ENCODE results near the gene RNF186.
"Not testable (repeated sequence)": the region's sequence is repeated elsewhere in the genome, so short reads cannot be mapped to it uniquely, and the experiment has no call there.

The RNF186 gene

DNA sequence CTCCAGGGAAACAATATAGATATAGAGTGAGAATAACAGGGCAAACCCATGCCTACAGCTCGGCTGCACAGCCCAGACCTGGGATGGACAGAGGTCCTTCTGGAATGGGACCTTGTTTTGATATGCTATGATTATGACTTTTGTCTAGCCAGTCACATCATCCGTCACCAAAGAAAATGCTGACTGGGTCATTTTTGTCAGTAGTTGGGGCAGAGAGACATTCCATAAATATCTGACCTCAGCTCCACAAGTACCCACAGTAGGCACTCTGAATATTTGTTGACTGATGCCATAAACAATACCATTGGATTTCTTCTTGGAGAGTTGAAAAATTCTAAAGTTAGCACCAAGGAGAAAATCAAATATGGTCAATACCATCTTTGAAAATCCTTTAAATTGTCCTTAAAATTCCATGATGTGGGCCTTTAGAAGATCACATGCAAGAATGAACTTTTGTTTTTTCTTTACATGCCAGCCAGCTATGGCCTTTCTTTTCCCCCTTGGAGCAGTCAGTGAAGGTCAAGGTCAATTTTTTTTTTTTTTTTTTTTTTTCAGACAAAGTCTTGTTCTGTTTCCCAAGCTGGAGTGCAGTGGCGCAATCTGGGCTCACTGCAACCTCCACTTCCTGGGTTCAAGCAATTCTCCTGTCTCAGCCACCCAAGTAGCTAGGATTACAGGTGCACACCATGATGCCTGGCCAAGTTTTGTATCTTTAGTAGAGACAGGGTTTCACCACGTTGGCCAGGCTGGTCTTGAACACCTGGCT, 22.7 kb downstream of the RNF186 start:
- no peak for DNase-seq

DNA sequence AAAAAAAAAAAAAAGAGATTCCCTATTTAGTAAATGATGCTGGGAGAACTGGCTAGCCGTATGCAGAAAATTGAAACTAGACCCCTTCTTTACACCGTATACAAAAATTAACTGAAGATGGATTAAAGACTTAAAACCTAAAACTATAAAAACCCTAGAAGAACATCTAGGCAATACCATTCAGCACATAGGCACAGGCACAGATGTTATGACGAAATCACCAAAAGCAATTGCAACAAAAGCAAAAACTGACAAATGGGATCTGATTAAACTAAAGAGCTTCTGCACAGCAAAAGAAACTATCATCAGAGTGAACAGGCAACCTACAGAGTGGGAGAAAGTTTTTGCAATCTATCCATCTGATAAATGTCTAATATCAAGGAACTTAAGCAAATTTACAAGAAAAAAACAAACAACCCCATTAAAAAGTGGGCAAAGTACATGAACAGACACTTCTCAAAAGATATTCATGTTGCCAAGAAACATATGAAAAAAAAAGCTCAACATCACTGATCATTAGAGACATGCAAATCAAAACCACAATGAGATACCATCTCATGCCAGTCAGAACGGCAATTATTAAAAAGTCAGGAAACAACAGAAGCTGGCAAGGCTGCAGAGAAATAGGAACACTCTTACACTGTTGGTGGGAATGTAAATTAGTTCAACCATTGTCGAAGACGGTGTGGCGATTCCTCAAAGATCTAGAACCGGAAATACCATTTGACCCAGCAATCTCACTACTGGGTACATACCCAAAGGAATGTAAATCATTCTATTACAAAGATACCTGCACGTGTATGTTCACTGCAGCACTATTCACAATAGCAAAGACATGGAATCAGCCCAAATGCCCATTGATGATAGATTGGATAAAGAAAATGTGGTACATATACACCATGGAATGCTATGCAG, 24.8 kb downstream of the RNF186 start:
- not testable (repeated sequence) for DNase-seq

DNA sequence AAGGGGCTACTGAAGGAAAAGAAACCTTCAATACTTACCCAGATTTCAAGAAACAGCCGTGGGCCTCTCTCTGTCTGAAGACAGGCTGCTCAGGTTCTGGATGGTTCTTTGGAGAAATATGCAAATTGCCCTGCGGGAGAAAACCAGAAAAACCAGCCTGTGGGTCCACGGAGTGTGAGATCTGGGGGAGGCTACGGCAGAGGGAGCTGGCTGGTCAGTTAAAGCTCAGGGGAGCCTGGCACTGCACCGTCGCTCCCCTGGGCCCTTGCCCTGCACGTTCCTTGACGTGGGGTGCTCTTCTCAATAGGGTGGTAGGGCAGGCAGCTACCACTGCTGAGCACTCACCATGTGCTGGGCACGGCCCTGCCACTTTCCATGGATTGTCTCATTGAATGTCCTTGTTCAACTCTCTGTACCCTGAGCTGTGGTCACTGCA, 28.1 kb downstream of the RNF186 start:
- no peak for DNase-seq

DNA sequence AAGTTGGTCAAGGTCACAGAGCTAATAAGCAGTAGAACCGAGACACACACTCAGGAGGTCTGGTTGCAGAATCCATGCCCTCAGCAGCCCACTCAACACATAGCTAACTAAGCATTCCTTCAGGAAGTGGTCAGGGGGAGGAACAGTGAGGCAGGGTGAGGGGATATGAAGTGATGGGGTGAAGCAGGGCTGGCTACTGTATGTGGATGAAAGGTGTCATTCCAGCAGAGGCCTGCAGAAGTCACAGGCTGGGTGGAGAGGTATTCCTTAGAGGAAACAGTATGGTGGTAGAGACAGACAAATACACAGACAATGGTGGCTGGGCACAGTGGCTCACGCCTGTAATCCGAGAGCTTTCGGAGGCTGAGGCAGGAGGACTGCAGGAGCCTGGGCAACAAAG, 29.4 kb downstream of the RNF186 start:
- no peak for DNase-seq

DNA sequence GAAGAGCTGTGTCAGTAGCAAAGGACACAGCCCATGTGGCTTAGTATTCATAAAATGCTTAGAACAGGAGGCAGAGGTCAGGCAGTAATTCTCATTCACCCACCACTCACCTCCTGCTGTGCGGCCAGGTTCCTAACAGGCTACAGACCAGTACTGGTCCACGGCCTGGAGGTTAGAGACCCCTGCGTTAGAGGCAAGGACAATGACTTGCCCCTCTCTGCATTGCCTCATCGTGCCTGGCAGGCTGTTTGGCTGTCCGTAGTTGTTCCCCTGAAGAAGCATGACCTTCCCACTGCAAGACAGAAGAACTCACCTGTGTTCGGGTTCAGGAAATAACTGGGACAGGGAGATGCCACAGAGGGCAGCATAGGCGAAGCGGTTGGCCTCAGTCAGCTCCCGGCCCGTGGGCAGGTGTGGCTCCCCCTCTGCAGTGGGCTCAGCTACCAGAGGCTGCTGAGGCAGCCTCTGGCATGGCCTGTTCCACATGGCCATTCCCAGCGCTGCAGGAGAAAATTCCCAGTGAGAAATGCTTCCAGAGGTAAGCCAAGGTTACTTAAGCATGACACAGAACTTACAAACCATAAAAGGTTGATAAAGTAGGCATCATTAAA, 34.7 kb downstream of the RNF186 start:
- no peak for DNase-seq

DNA sequence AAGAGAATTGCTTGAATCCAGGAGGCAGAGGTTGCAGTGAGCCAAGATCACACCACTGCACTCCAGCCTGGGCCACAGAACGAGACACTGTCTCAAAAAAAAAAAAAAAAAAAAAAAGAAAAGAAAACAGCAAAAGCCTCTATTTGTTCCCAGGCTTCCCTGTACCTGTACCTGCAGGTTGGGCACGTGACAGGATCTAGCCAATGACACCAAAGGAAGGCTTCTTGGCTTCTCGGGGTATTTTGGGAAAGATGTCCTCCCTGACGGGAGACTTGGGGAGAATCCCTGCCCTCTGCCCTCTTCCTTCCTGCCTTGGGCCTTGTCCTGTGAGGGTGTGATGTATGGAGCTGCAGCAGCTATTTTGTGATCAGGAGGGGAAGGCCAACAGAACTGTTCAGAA, 38.1 kb downstream of the RNF186 start:
- no peak for DNase-seq

DNA sequence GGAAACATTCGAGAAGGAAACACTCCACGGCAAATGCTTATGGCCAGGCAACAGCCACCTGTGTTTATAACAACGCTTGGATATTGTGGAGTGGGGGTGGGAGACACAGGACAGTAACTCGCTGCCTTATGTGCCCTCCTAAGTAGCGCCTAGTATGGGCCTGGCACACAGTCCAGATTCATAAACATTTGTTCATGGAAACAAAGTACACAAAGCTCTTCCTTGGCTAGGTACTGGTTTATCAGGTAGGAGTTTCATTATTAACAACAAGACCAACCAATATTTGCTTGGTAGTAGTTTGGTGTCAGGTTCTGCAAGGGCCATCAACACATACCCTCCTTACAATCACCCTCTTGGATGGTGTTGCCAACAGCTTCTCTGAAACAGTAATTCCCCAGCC, 38.8 kb downstream of the RNF186 start:
- no peak for DNase-seq

DNA sequence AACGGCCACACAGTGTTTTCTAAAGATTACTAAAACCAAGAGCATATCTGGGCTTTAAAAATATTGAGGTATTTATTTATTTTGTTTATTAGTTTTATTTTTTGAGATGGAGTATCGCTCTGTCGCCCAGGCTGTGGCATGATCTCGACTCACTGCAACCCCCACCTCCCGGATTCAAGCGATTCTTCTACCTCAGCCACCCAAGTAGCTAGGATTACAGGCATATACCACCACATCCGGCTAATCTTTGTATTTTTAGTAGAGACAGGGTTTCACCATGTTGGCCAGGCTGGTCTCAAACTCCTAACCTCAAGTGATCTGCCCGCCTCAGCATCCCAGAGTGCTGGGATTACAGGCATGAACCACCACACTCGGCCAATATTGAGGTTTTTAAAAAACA, 39.3 kb downstream of the RNF186 start:
- no peak for DNase-seq

DNA sequence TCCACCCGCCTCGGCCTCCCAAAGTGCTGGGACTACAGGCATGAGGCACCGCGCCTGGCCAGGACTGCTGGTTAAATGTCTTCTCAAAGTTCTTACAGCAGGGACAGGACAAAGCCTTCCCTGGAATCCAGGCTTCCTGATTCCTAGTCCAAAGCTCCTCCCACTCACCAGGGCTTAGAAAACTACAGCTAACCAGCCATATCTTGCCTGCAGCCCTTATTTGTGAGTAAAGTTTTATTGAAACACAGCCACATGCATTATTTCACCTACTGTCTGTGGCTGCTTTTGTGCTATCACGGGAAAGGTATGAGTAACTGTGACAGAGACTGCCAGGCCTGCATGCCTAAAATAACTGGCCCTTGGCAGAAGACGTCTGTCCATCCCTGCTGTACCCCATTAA, 39.8 kb downstream of the RNF186 start:
- no peak for DNase-seq

DNA sequence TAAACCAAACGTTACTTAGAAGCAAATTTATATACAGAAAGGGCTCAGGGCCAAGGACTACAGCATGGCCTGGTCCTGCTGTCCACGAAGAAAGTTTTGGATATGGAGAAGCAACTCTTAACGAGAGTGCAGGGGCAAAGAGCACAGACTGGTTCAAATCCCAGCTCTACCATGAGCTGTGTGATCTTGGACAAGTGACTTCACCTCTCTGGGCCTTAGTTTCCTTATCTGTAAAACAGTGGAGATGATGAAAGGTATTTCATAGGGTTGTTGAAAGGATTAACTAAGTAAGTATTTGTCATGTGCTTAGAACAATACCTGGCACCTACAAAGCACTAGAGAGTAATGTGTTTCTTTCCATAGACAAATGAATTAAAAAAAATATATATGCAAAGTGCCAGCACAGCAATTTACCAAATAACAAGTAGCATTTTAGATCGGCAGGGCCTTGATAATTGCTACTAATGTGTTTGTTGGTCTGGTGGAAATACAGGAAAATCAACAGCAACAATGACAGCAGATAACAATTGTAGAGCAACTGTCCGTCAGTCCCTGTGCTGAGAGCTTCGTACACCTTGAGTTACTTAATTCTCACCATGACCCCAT, 40.8 kb downstream of the RNF186 start:
- DNase-seq: no peak

DNA sequence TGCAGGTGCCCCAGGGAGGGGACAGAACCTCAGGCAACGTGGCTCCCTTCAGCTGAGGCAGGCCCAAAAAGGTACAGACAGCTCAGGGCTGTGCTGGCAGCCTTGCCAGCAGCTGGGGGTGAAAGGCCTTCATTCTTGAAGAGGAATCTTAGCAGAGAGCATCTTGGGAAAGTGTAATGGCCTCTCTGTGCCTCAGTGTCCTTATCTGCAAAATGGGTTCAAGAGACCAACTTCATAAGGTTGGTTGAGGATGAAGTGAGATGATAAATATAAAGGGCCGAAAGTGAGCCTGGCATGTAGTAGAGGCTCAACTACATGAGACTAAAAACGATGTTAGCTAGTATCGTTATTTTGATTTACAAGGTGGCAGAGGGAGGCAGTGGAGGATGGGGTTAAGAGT, 41.6 kb downstream of the RNF186 start:
- DNase-seq: no peak

DNA sequence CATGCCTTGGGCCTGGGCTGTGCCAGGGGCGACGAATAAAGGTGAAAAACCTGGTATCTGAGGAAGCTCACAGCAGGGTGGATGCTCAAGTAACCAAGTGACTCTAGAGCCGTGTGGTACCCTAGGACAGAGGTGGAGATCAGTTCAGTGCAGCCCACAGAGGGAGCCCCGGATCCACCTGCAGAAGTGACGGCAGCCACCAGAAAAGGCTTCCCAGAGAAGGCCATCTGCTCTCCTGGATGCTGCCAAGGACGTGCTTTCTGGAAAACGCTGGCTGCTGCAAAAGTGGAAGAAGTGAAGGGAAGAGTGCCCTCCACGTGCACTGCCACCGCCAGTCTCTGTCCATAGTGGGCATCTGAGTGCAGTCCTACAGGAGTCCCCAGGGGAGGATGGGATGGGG, 43.0 kb downstream of the RNF186 start:
- no peak for DNase-seq

DNA sequence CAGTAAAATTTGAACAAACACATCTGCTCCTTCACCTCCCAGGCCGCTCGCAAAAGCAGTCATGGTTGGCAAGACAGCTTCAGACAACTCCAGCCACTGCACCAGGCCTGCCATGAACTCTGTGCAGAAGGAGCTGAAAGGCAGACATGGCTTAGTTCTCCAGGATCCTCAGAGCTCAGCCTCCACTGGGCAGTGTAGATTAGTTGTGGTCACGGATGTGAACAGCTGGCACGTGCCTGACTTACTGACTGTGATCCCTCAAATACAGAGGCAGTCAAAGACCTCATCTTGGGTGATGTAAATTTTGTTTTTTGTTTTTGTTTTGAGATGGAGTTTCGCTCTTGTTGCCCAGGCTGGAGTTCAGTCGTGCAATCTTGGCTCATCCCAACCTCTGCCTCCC, 43.7 kb downstream of the RNF186 start:
- no peak for DNase-seq

DNA sequence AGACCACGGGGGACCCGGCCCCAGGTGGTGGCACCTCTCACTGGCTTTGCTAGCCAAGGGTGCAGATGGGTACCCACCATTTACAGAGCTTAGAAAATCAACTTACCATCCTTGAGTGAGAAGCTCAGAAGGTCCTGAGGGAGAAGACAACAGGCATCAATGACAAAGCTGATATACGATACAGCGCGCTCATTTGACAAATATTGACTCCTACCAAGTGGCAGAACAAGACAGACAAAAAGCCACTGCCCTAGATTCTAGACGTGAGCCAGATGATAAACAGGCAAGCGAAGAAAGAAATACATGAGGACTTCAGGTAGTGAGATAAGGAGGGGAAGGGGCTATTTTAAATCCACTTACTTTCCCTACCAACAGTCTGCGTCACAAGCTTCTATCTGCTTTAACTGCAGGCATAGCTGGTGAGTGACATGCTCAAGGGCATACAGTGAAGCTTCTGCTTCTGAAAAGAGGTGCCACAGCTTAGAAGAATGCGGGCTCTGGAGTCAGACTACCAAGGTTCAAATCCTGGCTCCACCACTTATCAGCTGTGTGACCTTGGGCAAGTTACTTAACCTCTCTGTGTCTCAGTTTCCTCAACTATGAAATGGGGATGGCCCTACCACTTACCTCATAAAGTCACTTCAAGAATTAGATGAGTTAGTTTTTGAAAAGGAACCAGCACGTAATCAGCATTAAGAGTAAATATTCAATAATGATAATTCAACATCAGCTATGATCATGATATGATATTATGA, 44.5 kb downstream of the RNF186 start:
- DNase-seq: no peak

DNA sequence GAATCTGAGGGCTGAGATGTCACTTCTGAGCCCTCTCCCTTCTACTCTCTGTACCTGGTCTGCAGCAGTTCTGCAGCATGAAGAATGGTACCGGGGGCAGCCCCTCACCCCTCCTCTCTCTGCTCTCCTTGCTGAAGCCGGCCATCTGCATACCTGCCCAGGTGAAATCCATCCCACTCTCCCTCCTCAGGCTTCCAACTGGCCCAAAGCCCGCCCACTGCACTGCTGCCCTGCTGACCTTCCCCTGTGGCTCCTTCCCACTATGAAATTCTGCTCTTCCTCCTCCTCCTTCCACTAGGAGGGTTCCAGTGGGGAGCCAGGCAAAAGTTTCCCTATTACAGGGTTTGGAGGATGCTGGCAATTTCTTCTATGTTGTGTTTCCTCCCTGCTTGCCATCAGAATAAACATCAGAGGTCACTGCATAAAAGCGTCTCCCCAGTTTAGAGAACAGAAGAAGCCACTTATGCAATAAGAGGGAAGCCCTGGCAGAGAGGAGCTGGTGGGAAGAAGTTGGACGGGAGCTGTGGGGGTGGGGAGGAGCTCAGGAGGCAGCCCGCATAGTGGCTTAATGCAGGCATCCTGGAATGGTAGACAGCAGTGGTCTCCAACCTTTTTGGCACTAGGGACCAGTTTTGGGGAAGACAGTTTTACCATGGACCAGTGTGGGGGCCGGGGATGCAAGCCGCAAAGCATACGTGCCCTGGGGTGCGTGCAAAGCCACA, 45.7 kb downstream of the RNF186 start:
- DNase-seq: no peak

DNA sequence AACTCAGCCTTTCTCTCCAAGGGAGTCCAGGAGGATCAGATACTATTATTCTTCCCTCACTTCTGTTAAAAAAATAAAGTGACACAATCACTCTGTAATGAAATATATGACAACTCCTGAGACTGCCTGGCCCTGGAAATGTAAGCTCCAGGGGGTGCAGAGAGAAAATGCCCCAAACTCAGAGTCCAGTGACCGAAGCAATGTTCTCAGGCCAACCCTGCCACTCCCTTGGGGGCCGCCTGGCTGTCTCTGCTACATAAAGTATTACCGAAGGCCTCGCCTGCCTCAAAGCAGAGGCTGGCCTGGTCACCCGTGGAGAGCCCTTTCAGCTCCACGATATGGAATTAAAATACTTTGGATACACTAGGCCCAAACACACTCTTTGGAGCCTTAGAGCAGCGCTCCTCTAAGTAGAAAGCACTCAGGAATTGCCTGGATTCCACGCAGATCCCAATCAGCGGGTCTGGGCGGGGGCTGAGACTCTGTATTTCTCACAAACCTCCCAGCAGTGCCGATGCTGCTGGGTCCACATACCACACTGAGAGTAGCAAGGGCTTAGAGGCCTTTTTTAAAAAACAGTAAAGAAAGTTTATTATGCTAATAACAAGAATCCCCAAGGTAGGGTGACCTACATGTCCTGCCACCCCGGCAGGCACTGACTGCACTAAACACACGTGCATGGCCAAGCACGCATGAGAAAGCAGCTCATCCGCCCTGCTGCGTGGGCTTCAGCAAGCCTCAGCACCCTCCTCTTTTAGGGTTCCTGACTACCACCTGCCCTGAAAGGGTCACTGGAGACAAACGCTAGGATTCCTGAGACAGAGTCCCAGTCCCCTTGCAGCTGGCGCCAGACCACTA, 46.5 kb downstream of the RNF186 start:
- DNase-seq: no peak

DNA sequence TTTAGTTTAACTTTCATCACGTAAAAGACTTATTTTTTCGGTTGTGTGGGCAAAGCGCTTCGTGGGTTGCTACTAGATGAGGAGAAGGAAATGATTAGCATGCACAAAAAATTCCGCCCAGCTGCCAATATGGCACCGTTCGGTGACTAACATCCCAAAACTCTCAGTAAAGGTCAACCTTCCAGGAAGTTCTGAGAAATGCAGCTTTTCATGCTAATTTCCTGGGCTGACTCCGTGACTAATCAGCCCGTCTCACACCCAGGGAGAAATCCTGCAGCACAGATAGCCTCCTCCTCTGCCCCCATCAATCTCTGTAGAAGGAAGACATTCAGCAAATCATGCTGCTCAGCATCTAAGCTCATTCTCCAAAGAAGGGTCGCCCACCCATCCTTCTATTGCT, 49.5 kb downstream of the RNF186 start:
- DNase-seq: no peak

DNA sequence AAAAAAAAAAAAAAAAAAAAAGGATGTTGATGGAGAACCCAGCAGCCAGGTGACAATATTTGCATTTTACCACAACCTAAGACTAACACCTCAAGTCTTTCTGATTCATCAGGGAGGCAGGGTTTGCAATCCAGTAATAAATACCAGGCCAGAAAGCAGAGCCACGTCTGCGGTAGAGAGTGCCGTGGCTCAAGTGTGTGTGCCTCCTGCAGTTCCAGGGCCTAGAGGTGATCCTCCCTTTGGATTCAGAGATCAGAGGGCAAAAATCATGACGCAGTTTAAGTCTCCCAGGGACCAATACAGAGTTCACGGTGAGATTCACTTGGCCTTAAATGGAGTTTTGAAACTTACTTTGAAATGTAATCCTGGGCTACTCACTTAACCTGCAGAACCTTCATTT, 50.2 kb downstream of the RNF186 start:
- DNase-seq: no peak

Measured in NCI-H1092 (cell line).